Trophoblast cell (in vitro differentiated cells and primary cell): ENCODE results near the gene ACOT7.
"Not testable (repeated sequence)": the region's sequence is repeated elsewhere in the genome, so short reads cannot be mapped to it uniquely, and the experiment has no call there.

Source experiments
- DNase-seq, 2 donors: peaks; one replicate each; pipeline ENCODE4 v3.0.0-alpha.2; 2016
- H2AFZ ChIP-seq: 2 replicates; pipeline ENCODE4 v1.6.1; 2013; ENCODE audit warnings: low read length, moderate library complexity, mild to moderate bottlenecking; ENCODE audit not compliant: insufficient read depth, poor library complexity
- H2AK5ac ChIP-seq: 2 replicates; pipeline ENCODE4 v1.6.1; 2013; ENCODE audit warnings: mild to moderate bottlenecking, low read length
- H2BK120ac ChIP-seq: 2 replicates; pipeline ENCODE4 v1.6.1; 2013; ENCODE audit warnings: low read length, mild to moderate bottlenecking, moderate library complexity; ENCODE audit not compliant: insufficient read depth, poor library complexity
- H2BK12ac ChIP-seq: 2 replicates; pipeline ENCODE4 v1.6.1; 2013; ENCODE audit warnings: mild to moderate bottlenecking, low read length, moderate library complexity
- H2BK5ac ChIP-seq: 2 replicates; pipeline ENCODE4 v1.6.1; 2013; ENCODE audit warnings: low read length, low read depth, moderate library complexity, mild to moderate bottlenecking; ENCODE audit not compliant: poor library complexity
- H3K14ac ChIP-seq: 2 replicates; pipeline ENCODE4 v1.6.1; 2013; ENCODE audit warnings: mild to moderate bottlenecking, low read length
- H3K18ac ChIP-seq: 2 replicates; pipeline ENCODE4 v1.6.1; 2013; ENCODE audit warnings: mild to moderate bottlenecking, low read length
- H3K23ac ChIP-seq: 2 replicates; pipeline ENCODE4 v1.6.1; 2013; ENCODE audit warnings: low read length
- H3K27ac ChIP-seq: 2 replicates; pipeline ENCODE4 v1.5.1; 2013; ENCODE audit warnings: low read depth, mild to moderate bottlenecking, inconsistent platforms, low read length, moderate library complexity
- H3K27me3 ChIP-seq: 2 replicates; pipeline ENCODE4 v1.6.1; 2013; ENCODE audit warnings: inconsistent platforms, mild to moderate bottlenecking, low read length, moderate library complexity; ENCODE audit not compliant: insufficient read depth
- H3K36me3 ChIP-seq, 2 experiments: 1 replicate in 1 of 2; 2 replicates in 1 of 2; pipeline ENCODE4 v1.6.1; 2013; ENCODE audit warnings: low read length in 2 of 2, mild to moderate bottlenecking in 2 of 2, moderate library complexity in 1 of 2; ENCODE audit not compliant: insufficient read depth in 2 of 2, control insufficient read depth in 1 of 2
- H3K4ac ChIP-seq: 2 replicates; pipeline ENCODE4 v1.6.1; 2013; ENCODE audit warnings: low read depth, mild to moderate bottlenecking, low read length, moderate library complexity
- H3K4me1 ChIP-seq, 2 experiments: 1 replicate in 1 of 2; 2 replicates in 1 of 2; pipeline ENCODE4 v1.6.1; 2013; ENCODE audit warnings: low read length in 2 of 2, mild to moderate bottlenecking in 2 of 2, moderate library complexity in 1 of 2; ENCODE audit not compliant: insufficient read depth in 2 of 2, control insufficient read depth in 1 of 2
- H3K4me2 ChIP-seq: 2 replicates; pipeline ENCODE4 v1.6.1; 2013; ENCODE audit warnings: inconsistent platforms, mild to moderate bottlenecking, low read length, moderate library complexity
- H3K4me3 ChIP-seq: 2 replicates; pipeline ENCODE4 v1.5.1; 2013; ENCODE audit warnings: mild to moderate bottlenecking, low read depth, low read length, inconsistent platforms
- H3K79me1 ChIP-seq: one replicate; pipeline ENCODE4 v1.6.1; 2013; ENCODE audit warnings: low read length
- H3K79me2 ChIP-seq: 2 replicates; pipeline ENCODE4 v1.6.1; 2013; ENCODE audit warnings: low read length, mild to moderate bottlenecking; ENCODE audit not compliant: control insufficient read depth, insufficient read depth, poor library complexity
- H3K9ac ChIP-seq: 2 replicates; pipeline ENCODE4 v1.6.1; 2013; ENCODE audit warnings: mild to moderate bottlenecking, low read length
- H3K9me3 ChIP-seq: 2 replicates; pipeline ENCODE4 v1.6.1; 2013; ENCODE audit warnings: low read depth, mild to moderate bottlenecking, control low read depth, inconsistent platforms, low read length; ENCODE audit not compliant: insufficient read depth
- H4K12ac ChIP-seq: 2 replicates; pipeline ENCODE4 v1.6.1; 2013; ENCODE audit warnings: low read depth, mild to moderate bottlenecking, low read length, moderate library complexity
- H4K8ac ChIP-seq: 2 replicates; pipeline ENCODE4 v1.6.1; 2013; ENCODE audit warnings: low read depth, mild to moderate bottlenecking, low read length, moderate library complexity
- H4K91ac ChIP-seq: one replicate; pipeline ENCODE4 v1.6.1; 2013; ENCODE audit warnings: low read depth, mild to moderate bottlenecking, low read length, moderate library complexity
- WGBS: extraction: QIAGEN DNeasy Blood & Tissue Kit; methylation state at CpG from one replicate; pipeline ENCODE4 v1.1.7; 2013; ENCODE audit warnings: missing lambda C conversion rate; ENCODE audit not compliant: insufficient read length, insufficient coverage; ENCODE audit errors: extremely low coverage; 5-methylcytosine and 5-hydroxymethylcytosine counted together

Gene ACOT7

GRCh38 chr1:6222636-6223035 lies 170.9 kb downstream of the ACOT7 start:
- H4K91ac ChIP-seq = no peak overlapping the region
- peak in 1 of 2 donors; percentile 12 for DNase-seq
- H2BK12ac ChIP-seq = no peak overlapping the region
- H3K36me3 ChIP-seq = peaks cover 41% of the 10 kb centered on the region in 2 experiments
- no peak overlapping the region for H3K4me3 ChIP-seq
- H2BK120ac ChIP-seq = no peak overlapping the region
- H3K18ac ChIP-seq = no peak overlapping the region
- no peak overlapping the region for H4K8ac ChIP-seq
- no peak overlapping the region for H3K4ac ChIP-seq
- H3K9ac ChIP-seq = no peak overlapping the region
- H3K79me2 ChIP-seq = no peaks in the 10 kb centered on the region
- no peak overlapping the region for H3K14ac ChIP-seq
- H4K12ac ChIP-seq = no peak overlapping the region
- H2BK5ac ChIP-seq = no peak overlapping the region
- no peak overlapping the region for H2AFZ ChIP-seq
- H3K27ac ChIP-seq = no peak overlapping the region
- peaks cover 3 to 5% of the 10 kb centered on the region in 2 experiments for H3K4me1 ChIP-seq
- no CpG with 5 or more reads among the region's 6 CpGs for WGBS
- no peak overlapping the region for H3K23ac ChIP-seq
- H3K79me1 ChIP-seq = no peaks in the 10 kb centered on the region
- no peak overlapping the region for H3K4me2 ChIP-seq
- no peak overlapping the region for H2AK5ac ChIP-seq
- no peaks in the 10 kb centered on the region for H3K27me3 ChIP-seq
- no peaks in the 10 kb centered on the region for H3K9me3 ChIP-seq

- Histone ChIP-seq H3K4ac (no peak overlapping the region), H3K27ac (no peak overlapping the region), H3K9ac (no peak overlapping the region), H4K91ac (no peak overlapping the region), H4K8ac (no peak overlapping the region), H3K18ac (no peak overlapping the region), H3K4me1 (peaks cover 3 to 5% of the 10 kb centered on the region in 2 experiments), H3K9me3 (no peaks in the 10 kb centered on the region), H2BK12ac (no peak overlapping the region), H2BK120ac (no peak overlapping the region), H3K79me2 (no peaks in the 10 kb centered on the region), H3K36me3 (peaks cover 36% of the 10 kb centered on the region in 2 experiments), H3K23ac (no peak overlapping the region), H2AFZ (no peak overlapping the region), H2AK5ac (no peak overlapping the region), H4K12ac (no peak overlapping the region), H3K27me3 (no peaks in the 10 kb centered on the region), H3K4me3 (no peak overlapping the region), H3K4me2 (no peak overlapping the region), H3K14ac (no peak overlapping the region), H3K79me1 (no peaks in the 10 kb centered on the region), H2BK5ac (no peak overlapping the region)
- DNase-seq = no peak
- no CpG with 5 or more reads among the region's 12 CpGs for WGBS
Observed at GRCh38 chr1:6221210-6221784, 172.3 kb downstream of the ACOT7 start.

- Histone ChIP-seq H3K4me3 (no peak overlapping the region), H3K23ac (no peak overlapping the region), H3K79me1 (no peaks in the 10 kb centered on the region), H3K18ac (no peak overlapping the region), H3K9ac (no peak overlapping the region), H2BK120ac (no peak overlapping the region), H3K79me2 (no peaks in the 10 kb centered on the region), H3K27ac (no peak overlapping the region), H3K4me2 (no peak overlapping the region), H4K8ac (no peak overlapping the region), H2BK5ac (no peak overlapping the region), H3K4ac (no peak overlapping the region), H2AFZ (no peak overlapping the region), H3K9me3 (no peaks in the 10 kb centered on the region), H3K27me3 (no peaks in the 10 kb centered on the region), H4K91ac (no peak overlapping the region), H2AK5ac (no peak overlapping the region), H3K36me3 (peaks cover 25 to 26% of the 10 kb centered on the region in 2 experiments), H3K4me1 (peaks cover 3 to 5% of the 10 kb centered on the region in 2 experiments), H3K14ac (no peak overlapping the region), H4K12ac (no peak overlapping the region), H2BK12ac (no peak overlapping the region)
- peak; percentile 88 to 94 for DNase-seq
- WGBS = no CpG with 5 or more reads among the region's 8 CpGs
Observed at GRCh38 chr1:6220236-6220635, 173.3 kb downstream of the ACOT7 start.

GRCh38 chr1:6219641-6220040 lies 173.9 kb downstream of the ACOT7 start:
- not testable (repeated sequence) for H4K12ac ChIP-seq, H3K79me1 ChIP-seq, H3K4ac ChIP-seq, H3K9me3 ChIP-seq, H4K8ac ChIP-seq, H2BK12ac ChIP-seq, H3K9ac ChIP-seq, H3K27ac ChIP-seq, H3K4me3 ChIP-seq, H2AK5ac ChIP-seq, H4K91ac ChIP-seq, H3K23ac ChIP-seq, H3K4me1 ChIP-seq, H2BK5ac ChIP-seq, H3K79me2 ChIP-seq, H2AFZ ChIP-seq, H3K14ac ChIP-seq, H3K18ac ChIP-seq, H2BK120ac ChIP-seq, H3K27me3 ChIP-seq, H3K4me2 ChIP-seq
- peak; percentile 36 to 55 for DNase-seq
- H3K36me3 ChIP-seq = peaks cover 19 to 20% of the 10 kb centered on the region in 2 experiments
- no CpG with 5 or more reads among the region's 11 CpGs for WGBS
